ENCODE data around the gene HEY2.
"Not testable (repeated sequence)": the region's sequence is repeated elsewhere in the genome, so short reads cannot be mapped to it uniquely, and the experiment has no call there.

Gene HEY2

DNA sequence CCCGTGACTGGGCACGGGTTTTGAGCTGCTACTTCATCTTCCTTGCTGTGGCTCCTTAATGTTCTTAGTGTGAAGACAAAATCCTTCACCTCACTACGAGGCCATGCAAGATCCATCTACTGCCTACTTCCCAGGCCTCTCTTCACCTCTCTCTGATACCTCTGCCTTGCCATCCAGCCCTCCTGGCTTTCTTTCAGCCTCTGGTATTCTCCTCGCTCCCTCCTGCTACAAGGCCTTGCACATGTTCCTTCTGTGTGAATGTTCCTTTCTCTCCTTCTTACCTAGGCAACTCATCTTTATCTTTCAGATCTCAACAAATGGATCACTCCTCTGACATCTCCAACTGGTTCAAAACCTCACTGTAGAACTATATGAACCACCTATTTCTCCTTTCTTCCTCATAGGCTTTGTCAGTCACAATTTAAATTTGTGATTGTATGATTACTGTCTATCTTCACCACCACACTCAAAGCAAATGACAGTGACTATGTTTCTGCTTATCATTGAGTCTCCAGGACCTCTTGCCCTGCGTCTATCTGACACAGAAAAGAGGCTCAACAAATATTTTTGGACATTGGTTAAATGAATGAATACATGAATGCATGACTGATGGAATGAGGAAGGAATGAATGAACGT lies 19.8 kb downstream of the HEY2 start:
- DNase-seq (ENCODE audit: low read depth in 2 of 2) = no peak

DNA sequence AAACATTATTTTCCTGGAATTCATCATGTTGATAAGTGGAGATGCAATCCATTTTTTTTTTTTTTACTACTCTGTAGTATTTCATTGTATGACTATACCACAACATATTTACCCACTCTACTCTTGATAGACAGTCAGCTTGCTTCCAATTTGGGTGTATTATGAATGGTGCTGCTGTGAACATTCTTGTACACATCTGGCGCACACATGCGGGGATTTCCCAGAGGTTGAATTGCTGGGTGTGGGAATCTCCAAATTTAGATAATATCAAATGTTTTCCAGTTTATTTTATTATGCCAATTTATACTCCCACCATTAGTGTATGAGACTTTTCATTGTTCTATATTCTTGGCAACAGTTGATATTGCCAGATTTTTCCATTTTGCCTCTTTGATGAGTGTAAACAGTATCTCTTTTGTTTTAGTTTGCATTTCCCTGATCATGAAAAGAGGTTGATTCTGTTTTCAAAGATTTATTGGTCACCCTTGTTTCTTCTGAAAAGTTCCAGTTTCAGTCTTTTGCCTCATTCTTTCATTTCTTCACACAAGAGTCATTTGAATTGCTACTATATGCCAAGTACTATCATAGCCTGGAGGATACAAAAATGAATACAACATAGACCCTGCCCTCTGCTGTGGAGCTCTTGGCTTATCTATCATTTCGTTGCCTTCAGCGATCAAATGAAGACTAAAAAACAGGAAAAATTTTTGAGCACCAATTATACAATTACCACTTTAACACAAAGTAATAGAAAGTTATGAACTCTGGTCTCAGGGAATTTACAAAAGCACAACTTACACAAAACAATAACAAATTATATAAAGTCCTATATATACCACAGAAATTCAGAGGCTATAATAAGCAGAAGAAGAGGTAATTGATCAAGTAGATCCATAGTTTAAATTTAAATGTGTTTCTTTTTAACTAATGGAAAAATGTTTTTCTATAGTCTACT lies 24.2 kb downstream of the HEY2 start:
- no peak for DNase-seq (ENCODE audit: low read depth in 2 of 2)

DNA sequence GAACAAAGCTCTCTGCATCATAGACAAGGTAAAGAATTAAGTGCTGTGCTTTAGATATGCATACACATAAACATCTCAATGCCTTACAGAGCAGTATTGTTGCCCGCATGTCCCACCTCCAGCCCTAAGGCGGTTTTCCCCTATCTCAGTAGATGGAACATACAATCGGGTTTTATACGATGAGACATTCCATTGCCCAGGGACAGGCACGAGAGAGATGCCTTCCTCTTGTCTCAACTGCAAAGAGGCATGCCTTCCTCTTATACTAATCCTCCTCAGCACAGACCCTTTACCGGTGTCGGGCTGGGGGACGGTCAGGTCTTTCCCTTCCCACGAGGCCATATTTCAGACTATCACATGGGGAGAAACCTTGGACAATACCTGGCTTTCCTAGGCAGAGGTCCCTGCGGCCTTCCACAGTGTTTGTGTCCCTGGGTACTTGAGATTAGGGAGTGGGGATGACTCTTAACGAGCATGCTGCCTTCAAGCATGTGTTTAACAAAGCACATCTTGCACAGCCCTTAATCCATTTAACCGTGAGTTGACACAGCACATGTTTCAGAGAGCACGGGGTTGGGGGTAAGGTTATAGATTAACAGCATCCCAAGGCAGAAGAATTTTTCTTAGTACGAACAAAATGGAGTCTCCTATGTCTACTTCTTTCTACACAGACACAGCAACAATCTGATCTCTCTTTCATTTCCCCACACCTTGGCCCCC lies 26.8 kb downstream of the HEY2 start:
- DNase-seq (ENCODE audit: low read depth in 2 of 2) = not testable (repeated sequence)

DNA sequence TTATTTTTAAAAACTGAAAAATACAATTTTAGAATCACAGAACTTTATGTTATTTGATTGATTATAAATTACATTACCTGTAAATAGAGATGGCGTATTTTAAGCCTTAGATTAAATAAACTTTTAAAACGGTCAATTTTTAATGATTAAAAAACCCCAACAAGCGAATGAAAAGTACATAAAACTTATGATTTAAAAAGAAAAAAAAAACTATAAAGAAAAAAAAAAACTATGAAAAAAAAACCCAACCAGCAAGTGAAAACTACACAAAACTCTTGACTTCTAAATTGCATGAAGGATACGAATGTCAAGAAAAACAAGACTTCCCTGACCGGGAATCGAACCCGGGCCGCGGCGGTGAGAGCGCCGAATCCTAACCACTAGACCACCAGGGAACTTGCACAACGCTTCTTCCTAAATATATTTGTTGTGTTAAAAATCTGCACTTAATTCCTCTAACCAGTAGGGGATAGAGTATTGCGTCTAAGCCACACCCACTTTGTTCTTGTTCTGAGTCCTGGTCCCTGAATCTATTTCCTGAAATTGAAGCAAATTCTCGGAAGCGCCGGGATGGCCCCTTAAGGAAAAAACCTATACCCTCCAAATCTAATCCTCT lies 30.6 kb downstream of the HEY2 start:
- peak; percentile 82 to 83 for DNase-seq (ENCODE audit: low read depth in 2 of 2)

DNA sequence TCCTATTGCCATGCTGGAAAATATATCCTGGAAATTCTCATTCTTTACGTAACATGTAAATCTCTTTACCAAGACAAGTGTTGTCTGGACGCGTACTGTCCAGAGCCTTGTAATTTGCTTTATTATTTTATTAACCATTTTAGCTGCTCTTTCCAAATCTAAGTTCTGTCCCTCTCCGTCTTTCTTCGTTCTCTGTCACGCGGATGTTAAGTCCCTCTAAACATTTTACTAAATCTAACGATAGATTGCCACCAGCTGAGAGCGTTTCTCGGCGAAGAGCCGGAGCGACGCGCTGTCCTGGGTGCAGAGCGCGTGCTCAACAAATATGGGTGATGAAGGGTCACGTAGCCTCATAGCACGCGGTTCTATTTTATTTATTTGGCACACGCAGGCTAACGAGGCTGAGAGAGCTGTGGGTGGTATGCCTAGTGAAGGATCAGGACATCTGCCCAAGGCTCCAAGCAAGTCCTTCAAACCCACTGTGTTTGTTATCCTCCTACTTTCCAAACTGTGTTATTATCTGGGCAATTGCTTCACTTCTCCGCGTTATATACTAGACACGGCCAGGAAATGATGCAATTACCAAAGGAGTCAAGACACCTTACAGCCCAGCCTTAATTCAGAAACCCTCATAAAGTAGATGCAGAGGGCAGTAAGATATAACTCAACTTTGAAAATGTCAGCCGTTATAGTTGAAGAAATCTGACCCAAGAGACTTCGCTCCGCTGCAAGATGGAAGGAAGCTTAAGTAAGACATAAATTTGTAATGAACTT lies 31.3 kb downstream of the HEY2 start:
- peak in 1 of 2 donors; percentile 28 for DNase-seq (ENCODE audit: low read depth in 2 of 2)

DNA sequence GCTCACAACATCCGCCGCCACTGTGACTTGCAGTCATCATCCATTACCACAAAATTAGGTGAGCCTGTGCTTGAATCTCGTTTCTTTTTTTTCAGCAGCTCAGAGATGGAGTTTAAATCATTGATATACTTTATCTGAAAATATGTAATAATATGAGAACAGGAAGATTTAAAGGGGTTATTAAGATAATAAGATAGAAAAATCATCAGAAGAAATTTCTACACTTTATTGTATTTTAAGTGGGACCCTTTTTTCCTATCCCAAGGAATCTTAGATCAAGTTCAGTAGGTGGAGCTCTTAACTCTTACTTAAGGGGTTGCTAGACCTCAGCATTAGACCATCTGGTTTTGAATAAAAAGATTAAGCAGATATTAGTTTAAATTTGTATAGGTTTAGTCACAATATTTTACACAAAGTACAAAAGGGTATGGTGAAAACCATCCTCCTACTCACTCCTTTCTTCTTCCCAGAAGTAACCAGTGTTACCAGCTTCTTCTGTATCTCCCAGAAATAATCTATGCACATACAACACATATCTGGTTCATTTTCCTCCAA lies 32.0 kb downstream of the HEY2 start:
- DNase-seq (ENCODE audit: low read depth in 2 of 2) = peak in 1 of 2 donors; percentile 28

DNA sequence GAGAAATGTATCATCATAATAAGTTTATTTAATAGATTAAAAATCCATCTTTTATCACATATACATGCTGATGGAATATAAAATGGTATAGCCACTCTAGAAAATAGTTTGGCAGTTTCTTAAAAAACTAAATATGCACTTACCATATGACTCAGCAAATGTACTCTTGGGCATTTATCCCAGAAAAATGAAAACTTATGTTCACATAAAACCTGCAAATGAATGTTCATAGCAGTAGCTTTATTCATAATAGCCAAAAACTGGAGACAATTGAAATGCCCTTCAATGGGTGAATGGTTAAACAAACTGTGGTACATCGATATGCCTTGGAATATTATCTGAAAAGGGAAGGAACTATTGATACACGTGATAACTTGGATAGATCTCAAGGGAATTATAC lies 34.9 kb downstream of the HEY2 start:
- DNase-seq (ENCODE audit: low read depth in 2 of 2) = no peak

DNA sequence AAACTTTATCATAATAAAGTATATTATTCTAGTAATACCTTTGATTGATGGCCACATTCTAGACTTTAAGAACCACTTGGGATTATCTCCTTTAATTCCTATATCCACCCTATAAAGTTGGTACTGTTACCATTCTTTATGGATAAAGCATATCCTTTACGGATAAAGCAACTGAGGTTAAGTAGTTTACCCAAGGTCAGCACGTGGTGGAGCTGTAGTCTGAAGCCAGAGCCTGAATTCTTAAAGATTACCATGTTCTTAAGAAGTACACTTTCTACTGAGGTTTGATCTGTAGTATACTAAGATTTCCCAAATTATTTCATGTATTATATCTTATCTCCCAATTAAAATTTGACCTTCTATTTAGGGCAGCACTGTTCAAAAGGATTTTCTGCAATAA lies 38.4 kb downstream of the HEY2 start:
- DNase-seq (ENCODE audit: low read depth in 2 of 2) = no peak

DNA sequence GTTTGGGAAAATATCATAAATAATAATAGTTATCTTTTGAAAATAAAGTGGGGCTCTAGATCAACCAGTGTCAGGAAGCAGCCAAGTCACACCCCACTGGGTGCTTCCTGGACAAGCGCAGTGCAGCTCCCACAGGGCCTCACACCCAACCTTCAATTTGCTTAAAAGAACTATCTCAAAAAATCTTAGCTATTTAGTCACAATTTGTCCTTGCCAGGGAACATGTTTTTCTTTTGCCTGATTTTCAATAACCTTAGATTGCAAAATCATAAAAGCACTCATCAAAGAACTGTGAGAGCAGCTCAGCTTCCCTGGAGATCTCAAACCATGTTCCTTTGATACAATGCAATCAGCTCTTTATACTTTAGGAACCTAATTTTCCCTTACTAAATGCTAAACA lies 39.7 kb downstream of the HEY2 start:
- DNase-seq (ENCODE audit: low read depth in 2 of 2) = no peak

DNA sequence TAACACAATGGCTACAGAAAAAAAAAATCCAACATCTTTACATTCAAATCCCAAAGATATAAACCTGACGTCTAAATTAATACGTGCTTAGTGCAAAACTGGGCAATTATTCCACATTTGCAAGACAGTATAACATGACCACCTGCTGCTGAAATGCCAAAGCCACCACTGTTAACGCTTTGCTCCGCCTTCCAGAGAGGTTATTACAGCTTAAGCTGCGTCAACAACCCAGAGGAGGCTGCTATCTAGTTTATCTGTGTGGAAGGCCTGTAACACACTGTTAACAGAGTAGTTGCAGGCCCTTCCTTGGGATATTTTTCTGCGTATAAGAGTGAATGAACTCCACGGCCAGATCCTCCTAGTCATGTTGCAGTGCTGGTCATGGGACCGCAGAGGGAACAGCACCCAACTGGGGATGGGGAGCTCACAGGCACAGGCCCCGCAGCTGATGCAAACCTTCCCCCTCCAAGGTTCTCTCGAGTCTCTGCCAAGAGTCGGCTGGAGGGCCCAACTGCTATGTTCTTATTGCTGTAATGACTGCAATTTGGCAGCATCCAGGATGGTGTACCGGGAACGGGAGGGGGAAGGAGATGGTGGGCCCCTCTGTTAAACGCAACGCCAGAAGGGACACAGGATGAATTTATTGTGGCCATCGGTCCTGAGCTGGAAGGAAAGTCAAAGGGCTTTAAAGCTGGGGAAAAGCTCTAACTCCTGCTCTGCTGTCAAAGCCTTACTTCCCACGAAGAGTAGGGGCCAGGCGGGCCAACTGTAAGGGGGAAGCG lies 40.3 kb downstream of the HEY2 start:
- DNase-seq (ENCODE audit: low read depth in 2 of 2) = peak; percentile 10 to 16

DNA sequence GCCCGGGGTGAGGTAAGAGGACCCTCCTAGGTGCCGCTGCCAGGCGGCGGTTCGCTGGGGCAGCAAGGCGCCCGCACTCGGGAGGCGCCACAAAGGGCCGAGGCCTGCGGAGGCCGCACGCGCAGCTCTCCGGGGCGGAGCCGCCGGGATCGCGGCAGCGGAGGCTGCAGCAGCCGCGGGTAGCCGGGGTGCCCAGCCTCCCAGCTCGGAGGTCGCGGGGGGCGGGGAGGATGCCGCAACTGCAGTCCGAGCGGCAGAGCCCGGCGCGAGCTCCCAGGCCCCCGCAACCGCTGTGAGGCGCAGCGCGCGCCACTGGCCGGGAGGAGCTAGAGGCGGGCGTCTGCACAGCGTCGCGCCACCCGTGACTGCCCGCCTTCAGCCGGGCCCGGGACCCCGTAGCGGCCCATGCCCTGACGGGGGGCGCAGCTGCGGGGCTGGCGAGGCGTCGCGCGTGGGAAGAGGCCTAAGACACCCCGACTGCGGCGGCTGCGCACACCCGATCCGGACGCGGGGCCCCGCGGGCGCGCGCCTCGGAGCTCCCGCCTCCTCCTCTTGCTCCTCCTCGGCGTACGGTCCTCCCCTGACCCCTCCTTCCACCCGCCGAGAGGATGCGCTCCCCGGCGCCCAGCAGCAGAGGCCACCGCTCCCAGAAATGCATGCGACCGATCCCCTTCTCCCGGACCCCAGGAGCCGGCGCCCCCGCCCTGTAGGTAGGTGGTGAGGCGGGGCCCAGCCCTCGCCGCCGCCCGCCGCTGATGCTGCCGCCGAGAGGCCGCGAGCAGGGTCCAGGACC lies 41.1 kb downstream of the HEY2 start, which contains the start of gene NCOA7:
Gene NCOA7 (plus strand): TSS at position 603 of the 793 bp plus-strand sequence. CDS start 24,395 bp downstream, outside the sequence.
- peak; percentile 64 to 68 for DNase-seq (ENCODE audit: low read depth in 2 of 2)

DNA sequence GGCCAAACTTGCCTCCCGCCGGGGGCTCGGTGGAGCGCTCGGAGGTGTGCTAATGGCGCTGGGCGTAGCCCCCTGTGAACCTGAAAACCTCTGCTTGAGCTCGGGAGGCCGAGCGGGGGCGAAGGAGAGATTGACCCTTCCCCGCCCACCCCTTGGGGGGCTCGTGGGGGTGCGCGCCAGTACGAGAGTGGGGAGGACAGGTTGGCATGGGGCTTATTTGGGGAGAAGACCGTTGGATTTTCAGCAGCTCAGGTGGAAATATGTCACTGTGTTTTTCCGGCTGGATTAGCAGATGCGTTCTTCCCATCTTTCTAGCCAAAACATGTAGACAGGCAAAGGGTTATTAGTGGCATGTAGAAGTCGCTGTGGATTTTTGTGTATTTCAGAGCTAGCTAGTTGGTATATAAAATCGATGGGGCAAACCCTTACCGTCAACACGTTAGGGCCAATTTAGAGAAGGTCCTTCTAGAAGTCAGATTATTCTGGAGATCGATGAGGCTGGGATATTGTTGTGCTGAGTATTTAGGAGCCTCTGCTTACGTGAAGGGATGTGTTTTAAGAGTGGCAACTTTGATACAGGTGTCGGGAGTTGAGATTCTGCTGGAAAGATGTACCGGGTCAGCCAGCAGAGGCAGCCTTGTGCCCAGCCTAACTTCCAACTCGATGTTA lies 41.9 kb downstream of the HEY2 start:
- peak in 1 of 2 donors; percentile 15 for DNase-seq (ENCODE audit: low read depth in 2 of 2)

DNA sequence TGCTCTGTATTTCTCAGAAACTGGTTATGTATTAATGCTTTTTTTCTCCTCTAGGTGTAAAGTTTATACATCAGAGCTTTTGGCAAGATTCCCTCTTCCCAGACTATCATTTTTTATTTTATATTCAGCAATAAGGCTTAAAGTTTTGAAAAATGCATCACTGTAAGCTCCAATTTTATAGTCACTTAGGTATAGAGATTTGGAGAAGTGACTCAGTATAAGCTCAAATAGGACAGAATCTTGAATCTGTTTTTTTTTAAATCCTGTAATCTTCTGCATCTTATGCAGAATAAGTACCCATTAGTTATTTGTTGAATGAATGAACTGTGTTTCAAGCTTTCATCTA lies 42.4 kb downstream of the HEY2 start:
- no peak for DNase-seq (ENCODE audit: low read depth in 2 of 2)

DNA sequence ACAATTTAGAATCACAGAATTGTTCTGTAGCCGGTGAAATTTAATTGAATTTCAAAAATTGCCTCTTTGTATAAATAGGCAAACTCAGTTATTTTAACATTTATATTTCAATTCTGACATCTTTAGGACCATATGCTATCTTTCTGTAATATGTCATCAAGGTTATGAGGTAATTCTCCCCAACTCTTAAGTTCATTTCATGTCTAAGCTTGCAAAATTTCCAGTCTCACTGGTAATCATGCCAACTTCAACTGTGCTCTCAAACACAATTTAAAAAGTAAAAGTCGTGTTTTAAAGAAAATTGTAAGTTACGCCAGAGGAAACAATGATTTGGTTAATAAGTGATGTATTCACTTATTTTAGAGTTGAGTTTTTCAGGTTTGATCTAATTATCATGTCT lies 42.7 kb downstream of the HEY2 start:
- no peak for DNase-seq (ENCODE audit: low read depth in 2 of 2)

DNA sequence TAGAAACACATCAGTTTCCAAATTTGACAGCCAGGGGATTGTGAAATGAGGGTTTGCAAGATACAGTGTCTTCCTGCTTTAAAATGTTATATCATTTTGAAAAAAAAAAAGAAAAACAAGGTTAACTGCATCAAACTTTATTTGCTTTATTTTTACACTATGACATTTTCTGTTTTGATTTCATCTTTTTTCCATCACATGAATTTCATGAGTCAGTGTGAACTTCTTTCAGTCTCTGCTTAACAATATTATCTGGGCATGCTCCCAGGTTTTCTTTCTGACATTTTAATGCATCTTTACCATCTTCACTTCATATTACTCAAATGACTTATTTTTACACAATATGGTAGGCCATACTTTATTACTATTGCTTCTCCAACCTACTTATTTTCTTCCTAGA lies 43.2 kb downstream of the HEY2 start:
- DNase-seq (ENCODE audit: low read depth in 2 of 2) = no peak

DNA sequence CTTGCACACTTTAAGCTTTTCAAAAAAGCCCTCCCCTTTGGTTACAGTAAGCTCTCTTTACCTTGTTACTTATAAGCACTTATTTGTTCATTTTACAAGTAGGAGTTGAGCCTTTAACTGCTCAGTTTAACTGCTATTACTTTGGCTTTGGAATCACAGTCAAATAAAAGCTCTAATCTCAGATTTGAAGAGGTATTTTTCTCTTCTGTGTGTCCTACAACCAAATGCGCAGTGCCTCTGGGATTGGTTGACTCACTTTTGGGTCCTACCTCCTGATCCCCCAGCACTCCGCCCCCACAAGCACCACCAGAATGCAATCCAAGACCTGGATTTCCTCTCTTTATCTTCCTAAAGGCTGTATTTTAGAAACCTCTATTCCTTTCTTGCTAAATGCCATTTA lies 43.8 kb downstream of the HEY2 start:
- DNase-seq (ENCODE audit: low read depth in 2 of 2) = no peak

DNA sequence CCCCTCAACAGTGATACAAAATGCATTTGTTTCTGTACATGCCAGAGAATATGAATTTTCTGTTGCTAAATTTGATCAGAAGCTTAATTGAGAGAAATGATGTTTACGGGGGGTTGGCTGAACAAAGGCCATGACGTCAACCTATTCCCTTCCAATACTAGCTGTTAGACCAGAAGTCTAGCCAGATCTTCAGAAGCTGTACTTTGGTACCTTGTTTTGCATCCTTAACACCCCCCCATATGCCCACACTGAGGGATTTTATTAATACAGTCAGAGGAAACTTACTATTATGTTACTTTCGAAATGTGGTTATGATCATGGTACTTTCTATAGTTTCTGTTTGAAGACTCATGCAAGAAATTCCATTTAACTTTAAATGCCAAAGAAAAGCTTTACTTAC lies 44.4 kb downstream of the HEY2 start:
- peak in 1 of 2 donors; percentile 32 for DNase-seq (ENCODE audit: low read depth in 2 of 2)

DNA sequence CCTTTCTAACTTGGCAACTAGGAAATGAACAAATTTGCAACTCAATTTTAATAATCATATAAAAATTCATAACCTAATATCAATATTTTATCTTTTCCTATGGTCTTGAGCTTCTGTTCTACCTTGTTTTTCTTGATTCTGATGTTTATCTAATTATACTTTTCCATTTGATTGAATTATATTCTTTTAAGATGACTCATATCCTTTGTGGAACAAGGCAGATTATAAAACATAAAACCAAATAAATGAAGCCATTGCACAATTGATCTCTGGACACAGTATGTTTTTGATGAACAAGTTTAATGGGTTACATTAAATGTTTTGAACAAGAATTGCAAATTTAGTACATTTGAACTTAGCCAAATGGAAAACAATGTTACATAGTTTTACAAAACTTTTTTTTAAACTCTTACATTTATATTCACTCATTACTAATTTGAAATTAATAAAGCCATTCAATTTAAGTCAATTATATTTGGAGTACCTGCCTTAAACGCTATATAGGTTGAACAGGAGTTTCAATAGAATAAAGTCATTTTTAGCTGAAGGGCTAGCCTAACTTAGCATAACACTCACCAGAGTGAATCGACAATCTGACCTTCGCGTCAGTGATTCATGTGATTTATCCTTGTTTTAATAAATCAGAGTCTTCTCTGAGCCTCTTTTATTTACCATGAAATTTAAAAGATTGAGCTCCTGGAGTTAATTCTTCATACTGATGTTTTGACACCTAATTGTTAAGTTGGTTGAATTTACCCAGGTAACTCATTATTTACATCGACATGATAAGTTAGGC lies 45.1 kb downstream of the HEY2 start:
- DNase-seq (ENCODE audit: low read depth in 2 of 2) = no peak
